GM18499 (cell line): ENCODE data around the gene CNGA1.
A peak's percentile ranks its signal among the peaks of the same experiment; 100 is the strongest.

ENCODE experiments used
- ATAC-seq: cut with Tn5 transposase; IDR thresholded peaks from one replicate; pipeline ENCODE4 v1.9.1; 2021; ENCODE audit warnings: moderate number of reproducible peaks; ENCODE audit not compliant: insufficient read depth, unreplicated experiment

CNGA1 gene

DNA sequence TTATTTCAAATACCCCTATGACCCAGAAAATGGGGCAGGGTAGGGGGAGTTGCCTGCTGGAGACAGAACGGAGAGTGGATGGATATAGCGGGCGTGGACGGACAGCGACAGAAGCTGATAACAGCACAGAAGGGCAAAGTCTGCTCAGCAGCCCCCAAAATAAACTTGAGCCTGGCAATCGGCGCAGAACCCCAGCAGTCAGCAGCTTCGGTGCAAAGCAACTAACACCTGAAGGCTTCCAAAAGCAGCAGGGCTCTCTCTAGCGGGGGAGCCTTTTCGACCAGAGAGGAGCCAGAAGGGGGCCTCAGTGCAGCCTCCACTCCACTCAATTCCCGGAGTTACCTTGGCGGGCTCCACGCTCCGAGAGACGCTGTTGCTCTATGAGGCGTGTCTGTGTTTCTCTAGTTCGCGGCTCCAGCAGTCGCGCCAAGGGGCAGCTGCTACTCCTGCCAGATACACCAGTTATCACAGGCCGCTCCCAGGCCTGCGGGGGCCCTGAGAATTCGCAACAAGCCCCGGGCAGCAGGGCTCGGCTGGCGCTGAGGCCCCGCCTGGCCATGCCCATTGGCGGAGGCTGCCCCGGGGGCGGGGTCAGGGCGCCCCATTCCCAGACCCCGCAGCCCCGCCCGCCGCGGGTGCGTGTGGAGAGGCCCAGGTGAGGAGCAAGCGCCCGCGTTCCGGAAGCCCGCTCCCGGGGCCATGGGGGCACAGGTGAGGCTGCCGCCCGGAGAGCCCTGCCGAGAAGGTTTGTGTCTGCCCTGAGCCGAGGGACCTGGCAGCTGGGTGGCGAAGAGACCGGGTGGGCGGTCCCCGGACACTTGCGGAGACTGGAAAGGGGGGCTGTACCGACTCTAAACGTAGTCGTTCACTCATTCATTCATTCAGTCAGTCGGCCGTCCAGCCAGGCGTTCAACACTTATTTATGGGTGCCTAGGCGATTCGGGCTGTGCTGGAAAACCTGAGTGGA lies at the start of gene CNGA1, which contains the start of gene NIPAL1:
Gene CNGA1 (minus strand): TSS at position 541 of the 967 bp plus-strand sequence. CDS start 63,992 bp downstream, outside the sequence.
Gene NIPAL1 (plus strand): TSS at position 632 of the 967 bp plus-strand sequence. CDS start 68 bp downstream, at position 700.
- peak; percentile 83 for ATAC-seq

DNA sequence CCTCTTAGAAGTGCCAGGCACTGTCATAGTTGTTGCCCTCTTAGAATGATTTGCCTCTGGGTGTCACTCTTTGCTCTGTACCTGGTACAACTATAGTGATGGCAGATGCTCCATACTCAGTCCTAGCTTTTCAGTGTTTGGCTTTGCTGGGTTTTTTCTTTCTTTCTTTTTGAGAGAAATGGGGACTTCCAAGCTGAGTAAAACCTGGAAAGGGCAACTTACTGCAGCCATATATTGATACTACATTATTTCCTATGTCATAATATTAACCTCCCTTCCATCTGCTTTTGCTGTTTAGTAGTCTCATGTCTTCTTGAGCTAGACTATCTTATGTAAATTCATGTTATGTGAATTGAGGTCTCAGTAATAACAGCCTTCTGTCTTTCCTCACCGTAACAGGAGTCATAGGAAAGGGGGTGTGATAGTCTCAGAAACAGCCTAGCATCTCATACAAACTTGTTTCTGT lies 49.1 kb upstream of the CNGA1 start:
- peak; percentile 62 for ATAC-seq

DNA sequence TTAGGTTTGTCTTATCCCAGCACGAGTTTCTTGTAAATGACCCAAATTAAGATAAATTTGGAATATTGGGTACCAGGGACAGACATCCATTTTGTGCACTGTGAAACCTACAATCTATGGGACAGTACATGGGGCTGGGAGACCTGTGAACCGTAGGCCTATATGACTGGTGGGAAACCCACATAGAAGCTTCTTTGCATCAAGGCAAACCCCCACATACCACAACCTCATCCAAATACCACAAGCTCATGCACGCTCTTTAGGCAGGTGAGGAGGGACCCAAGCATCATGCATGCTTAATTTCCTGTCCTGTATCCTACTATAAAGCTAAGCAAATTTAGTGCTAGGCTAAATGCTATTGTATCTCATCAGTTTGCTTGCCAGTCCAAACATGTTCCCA lies 47.9 kb upstream of the CNGA1 start:
- ATAC-seq = no peak

DNA sequence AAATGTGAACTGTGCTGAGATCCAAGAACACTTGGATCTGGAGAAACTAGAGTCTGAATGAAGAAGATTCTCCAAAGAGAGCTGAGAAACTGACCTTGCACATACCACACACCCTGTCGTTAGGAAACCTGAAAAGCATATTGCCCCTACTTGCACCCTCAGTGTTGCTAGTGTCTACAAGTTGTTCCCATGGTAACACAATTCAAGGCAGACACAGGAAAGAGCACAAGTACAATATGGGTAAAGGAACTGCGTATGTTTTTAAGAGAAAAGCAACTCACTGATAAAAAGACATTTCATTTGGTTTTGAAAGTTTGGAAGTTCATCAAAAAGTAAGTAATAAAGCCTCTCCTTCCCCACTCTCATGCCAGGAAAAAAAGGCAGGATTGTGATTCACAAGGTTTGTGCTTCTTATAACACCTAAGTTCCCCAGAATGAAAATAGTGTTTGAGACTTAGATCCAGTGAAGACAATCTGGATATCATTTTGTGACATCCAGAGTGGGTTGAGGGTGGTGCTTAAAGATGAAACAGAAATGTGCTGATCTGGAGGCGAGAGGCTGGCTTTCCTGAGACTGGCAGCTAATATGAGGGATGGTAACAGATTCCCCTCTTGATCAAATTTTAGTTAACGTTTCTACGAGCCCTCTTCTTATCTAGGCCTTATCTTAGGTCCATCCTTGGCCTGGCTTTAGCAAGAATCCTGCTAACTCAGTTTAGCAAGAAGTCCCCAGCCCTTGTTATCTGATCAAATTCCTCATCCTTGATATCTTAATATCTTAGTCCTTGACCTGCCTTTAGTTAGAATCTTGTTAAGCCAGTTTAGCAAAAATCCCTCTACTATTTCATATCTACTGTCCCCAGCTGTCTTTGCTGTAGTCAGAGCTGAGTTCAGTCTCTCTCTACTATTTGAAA lies 42.4 kb upstream of the CNGA1 start:
- ATAC-seq = no peak

DNA sequence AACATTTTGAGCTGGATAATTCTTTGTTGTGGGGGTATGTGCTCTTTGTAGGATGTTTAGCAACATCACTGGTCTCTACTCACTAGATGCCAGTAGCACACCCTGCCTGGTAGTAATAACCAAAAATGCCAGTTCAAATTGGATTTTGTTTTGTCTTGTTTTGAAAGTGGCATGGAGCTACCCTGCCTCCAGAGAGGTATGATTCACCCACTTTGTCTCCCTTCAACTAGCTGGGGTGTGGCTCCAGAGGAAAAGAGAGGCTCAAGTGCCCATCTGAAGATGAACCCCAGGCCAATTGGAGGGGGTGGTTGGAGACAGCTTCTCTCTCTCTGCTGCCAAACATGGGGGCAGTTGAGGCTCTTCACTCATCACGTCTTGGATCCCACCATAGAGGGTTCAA lies 34.6 kb upstream of the CNGA1 start:
- ATAC-seq = no peak

DNA sequence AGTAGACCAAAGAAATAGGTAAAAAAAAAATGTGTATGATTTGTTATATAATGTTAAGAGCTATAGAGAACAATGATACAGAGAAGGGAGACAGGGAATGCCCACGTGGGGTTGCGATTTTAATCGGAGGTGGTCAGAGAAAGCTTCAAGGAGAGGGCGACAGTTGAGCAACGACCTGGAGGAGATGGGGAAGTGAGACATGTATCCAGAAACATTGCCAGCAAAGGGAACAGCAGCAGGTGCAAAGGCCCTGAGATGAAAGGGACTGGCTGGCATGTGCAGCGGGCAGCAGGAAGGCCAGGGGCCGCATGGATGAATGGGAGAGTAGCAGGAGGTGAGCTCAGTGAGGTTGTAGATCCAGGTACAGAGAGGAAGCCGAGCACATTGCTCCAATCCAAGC lies 33.0 kb upstream of the CNGA1 start:
- no peak for ATAC-seq

DNA sequence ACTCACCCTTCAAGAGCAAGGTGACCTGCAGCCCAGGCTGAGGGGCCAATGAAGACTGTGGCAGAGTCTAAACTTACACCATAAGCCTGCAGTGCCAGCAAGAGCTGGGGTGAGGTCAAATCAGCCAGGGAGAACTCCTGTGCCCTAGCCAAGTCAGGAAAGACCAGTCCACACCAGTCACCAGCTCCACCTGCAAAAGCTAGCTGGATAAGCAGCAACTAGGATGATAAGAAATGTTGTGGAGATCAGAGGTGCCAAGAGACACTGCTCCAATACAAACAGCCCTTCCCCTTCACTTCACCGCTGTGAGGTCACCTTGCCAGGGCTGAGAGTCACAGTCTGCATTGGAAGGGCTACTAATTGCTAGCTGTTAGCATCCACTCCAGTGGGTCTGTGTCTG lies 31.4 kb upstream of the CNGA1 start:
- no peak for ATAC-seq

DNA sequence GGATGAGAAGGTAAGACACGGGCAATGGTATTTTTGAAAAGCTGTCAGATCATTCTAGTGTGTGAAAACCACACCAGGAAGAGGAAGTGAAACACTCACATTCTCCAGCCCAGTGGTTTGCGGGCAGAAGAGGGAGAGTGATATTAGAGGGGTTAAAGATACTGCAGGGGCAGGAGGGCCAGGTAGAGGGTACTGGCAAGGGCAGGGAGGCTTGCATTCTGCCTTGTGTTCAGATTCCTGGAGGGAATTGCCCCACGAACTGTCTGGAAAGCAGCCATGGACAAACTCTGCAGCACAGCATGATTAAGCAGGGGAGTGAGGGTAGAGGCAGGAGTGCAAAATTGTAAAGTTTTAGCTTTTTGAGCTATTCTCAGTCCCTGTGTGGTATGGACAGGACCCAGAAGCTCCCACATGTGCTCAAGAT lies 31.0 kb upstream of the CNGA1 start:
- ATAC-seq = peak; percentile 85

DNA sequence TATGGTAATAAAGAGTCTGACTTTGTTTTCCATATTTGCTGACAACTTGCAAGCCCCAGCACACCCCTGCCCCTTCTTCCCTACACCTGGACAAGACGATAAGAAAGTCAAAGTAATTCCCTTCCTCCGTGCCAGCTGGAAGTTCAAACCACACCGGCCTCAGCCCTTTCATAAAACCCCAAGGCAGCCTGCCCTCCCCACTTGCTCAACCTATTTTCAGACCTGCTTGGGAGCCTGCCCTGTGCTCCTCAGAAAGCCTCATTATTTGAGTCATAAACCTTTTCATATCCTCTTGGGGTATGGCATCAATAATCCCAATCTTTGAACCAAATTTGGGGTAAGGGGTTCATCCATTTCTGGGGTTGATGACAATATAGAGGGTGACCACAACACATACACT lies 29.6 kb upstream of the CNGA1 start:
- no peak for ATAC-seq

DNA sequence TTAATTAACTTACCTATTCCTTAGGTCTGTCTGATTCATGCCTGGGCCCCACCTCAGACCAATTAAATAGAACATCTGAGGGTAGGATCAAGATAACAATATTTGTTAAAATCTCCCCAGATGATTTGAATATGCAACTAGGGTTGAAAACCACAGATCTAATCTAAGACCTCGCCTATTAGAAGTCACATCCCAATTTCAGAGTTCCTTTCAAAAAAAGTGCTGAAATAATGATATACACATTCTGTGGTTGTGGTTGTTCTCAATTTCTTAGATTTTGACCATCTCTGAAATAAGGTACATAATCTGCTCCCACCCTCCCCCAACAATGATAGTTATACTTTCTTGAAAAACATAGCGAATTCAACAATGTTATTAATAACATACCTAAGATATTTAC lies 27.8 kb upstream of the CNGA1 start:
- no peak for ATAC-seq

DNA sequence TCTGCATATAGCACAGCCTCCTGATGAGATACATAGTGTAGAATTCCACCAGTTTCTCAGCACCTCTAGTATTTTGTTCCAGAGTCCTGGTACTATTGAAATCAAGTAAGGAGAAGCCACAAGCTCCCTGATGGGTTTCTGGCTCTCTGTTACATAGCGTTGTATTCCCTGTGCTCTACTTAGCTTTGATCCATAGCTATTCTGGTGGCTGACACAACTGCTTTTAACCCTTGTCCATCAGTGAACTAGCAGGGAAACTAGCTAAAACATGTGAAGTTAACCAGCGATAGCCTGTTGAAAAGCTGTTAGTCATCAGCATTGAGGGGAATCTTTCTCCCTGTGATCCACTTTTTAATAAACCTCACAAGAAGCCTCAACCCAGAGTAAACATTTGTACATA lies 27.0 kb upstream of the CNGA1 start:
- no peak for ATAC-seq

DNA sequence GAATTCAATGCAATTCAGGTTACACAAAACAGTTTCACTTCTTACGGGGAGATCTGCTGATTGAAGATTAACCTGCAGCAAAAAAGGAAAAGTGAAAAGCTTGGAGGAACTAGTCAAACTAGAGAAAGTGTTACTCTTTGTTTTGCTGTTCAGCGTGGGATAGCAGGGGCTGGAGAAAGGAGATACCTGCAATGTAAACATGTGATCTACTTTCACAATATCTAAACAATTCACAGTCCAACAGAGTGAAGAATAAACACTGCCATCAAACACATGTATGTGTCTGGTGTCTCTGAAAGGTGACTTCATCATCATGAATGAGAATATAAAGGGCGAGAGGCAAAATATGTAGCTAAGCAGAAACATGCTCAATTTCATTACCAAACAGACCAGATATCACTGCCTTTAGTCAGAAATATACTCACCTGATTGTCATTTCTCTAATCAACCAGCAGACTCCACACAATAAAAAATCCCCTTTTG lies 26.5 kb upstream of the CNGA1 start:
- ATAC-seq = no peak

DNA sequence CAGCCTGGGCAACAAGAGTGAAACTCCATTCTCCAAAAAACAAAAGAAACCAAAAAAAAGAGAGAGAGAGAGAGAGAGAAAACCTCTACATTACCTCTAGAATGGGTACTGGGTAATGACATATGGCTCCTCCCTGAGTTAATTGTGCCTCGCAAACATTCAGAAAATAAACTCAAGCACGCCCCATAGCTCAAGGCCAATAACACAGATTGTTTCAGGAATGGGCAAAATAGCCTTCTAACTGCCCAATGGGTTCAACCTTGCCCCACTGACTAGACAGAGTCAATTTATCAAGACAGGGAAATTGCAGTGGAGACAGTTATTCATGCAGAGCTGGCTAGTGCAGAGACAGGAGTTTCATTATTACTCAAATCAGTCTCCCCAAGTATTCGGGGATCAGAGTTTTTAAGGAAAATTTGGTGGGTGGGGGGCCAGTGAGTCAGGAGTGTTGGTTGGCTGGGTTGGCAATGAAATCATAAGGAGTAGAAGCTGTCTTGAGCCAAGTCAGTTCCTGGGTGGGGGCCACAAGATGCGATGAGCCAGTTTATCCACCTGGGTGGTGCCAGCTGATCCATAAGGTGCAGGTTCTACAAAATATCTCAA lies 25.2 kb upstream of the CNGA1 start:
- ATAC-seq = no peak

DNA sequence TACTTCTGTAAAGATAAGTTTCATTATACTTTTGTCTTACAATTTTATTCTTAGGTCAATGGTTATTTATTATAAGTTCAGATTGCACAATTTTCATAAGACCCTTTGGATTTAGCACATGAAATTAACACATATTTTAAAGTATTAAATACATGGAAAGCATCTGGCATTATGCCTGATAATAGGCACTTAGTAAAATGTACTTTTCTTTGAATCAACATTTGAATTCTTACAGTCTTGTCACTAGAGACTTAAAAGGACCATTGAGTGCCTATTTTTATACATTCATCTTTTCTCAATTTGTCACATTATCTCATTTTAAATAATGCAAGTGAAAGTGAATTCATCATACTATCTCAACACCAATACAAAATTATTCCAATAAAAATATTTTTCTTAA lies 23.1 kb upstream of the CNGA1 start:
- ATAC-seq = no peak

DNA sequence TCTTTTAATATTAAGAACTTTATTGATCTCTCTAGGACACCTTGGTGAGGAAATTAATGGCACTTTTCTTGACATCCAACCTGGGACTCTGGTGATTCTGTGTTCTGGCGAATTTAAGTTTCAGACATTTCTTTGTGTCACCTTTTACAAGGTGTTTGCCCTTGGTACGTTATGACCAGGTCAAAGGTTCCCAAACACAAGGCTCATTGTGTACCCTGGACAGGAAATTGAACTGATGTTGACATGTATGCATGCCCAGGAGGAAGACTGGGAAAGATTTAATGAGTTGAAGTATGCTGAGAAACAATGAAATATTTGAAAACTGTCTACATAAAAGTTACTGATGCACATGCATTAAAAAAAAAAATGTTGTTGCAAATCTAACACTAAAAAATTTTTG lies 22.2 kb upstream of the CNGA1 start:
- no peak for ATAC-seq

DNA sequence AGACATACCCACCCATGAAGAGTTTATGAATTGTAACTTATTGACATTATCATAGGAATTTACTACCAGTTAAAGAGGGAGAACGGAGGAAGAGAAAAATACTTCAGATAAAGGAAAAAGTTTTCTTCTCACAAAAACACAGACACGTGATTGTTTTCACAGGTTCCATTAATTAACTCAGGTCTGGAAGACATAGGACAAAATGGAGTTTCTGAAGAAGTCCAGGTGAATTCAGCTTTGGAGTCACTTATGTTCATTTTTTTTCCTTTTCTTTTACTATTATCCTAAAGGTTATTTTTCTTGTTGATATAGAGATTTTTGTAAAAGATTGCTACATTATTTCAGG lies 20.6 kb upstream of the CNGA1 start:
- no peak for ATAC-seq

DNA sequence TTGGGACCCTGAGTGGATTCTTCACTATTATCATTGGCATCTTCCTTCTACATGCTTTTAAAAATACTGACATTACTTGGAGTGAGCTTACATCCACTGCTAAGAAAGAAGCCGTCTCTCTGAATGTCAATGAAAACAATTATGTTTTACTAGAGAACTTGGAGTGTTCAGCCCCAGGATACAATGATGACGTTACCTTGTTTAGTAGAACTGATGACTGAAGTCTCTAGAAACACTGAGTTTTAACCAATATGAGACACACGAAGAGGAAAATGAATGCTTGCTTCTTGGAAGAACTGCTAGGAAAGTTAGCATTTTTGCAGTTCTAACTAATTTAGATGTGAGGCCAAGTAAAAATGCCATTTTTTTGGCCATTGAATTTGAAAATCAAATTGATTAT lies 19.5 kb upstream of the CNGA1 start:
- ATAC-seq = no peak

DNA sequence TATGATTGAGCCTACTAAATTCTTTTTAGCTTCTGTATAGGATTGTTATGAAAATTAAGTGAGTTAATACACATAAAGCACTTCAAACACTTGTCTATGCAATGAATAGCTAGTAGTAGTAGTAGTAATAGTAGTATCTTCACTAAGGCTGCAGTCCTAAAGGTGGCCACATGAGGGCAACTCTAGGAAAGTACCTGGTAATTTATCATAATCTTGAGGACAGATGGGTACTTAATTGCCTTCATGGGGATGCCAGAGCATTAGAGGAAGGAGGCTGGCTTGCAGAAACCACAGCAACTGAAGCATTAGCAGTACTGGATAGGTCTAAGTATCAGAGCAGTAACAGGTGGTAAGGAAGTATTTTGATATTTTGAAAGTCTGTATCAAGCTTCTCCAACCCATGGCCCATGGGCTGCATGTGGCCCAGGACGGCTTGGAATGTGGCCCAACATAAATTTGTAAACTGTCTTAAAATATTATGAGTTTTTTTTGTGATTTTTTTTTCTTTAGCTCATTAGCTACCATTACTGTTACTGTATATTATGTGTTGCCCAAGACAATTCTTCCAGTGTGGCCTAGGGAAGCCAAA lies 17.4 kb upstream of the CNGA1 start:
- ATAC-seq = no peak

DNA sequence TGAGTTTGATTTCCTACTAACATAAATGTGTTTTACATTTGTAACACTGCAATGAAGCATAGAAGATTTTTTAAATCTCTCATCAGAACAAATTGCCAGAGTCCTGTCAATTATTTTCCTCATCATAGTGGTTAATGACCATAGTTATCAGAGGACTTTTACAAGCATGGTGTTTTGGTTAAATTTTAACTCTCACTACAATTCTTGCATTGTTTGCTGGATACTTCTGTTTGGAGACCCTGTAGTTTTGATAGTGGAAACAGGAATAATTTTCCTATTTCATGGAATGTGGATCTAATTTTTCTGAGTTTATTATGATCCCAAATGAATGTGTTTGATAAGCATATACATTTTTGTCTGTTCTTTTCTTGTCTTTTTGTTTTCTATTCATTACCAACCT lies 16.9 kb upstream of the CNGA1 start:
- ATAC-seq = no peak

DNA sequence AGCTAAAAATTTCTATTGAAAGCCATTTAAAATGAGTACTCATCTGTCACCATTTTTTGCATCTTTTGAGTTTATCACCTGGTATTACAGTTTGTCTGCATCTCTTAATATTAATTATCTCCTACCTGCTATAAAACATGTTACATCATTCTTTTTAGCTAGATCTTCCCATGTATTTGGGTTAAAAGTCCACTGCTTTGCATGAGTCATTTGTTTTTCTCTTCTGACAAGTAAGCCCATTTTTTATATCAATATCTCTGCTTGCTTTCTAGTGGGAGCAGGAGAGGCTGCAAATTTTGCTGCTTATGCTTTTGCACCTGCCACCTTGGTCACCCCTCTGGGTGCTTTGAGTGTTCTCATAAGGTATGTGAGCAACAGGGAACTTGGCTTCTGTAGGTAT lies 16.2 kb upstream of the CNGA1 start:
- ATAC-seq = no peak
